ENCODE data around the gene CEP152. TPM values are rescaled to one million over a fixed set of nuclear protein-coding genes. Genes with fewer than 3 reads are reported as not detected.

Gene CEP152
- total and polyA plus RNA-seq, 4 donors = 0.30 to 9.7 (median 3.5) TPM

DNA sequence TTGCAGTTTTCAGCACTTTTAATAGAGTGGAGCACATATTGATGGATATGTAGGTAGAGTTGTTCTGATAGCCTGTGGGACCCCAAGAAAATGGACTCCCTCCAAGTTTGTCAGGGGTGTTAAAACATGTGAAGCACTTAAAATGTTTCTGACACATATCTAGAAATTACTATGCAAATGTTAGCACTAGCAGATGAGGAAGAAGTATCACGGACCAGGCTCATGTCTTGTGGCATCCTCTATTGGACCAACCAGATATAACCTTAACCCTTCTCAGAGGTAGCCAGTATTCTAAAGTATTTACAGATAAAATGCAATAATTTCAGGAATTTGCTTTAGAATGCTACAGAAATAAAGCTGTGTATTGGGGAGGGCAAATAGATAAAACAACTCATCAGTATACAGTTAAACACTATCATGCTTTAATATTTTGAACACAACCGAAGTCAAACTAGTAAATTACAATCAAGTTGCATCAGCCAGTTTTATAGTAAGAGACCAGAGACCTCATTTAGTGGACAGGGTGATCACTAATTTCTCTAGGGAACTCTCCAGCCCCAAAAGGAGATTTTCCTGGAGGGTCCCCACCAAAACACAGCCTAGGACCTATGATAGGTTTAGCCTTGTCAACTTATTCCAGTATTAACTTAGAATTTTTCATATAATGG is 108.2 kb downstream of the CEP152 start:
- Histone ChIP-seq H3K9ac (ENCODE audit: low read depth in 1 of 2, low read length in 2 of 2) (no peak overlapping the region), H3K27ac (ENCODE audit: low read depth in 1 of 2, low read length in 2 of 2) (no peak overlapping the region), H3K4me1 (ENCODE audit: control insufficient read depth in 4 of 4, insufficient read depth in 4 of 4, low read length in 3 of 4) (no peaks in the 10 kb centered on the region), H3K36me3 (ENCODE audit: control insufficient read depth in 4 of 4, insufficient read depth in 3 of 4, low read depth in 1 of 4, low read length in 3 of 4) (no peaks in the 10 kb centered on the region), H3K27me3 (ENCODE audit: control insufficient read depth in 4 of 4, insufficient read depth in 4 of 4, low read length in 3 of 4) (no peaks in the 10 kb centered on the region), H3K9me3 (ENCODE audit: control insufficient read depth in 4 of 4, low read length in 3 of 4) (no peaks in the 10 kb centered on the region), H3K4me3 (ENCODE audit: low read depth in 1 of 3, low read length in 3 of 3) (no peak overlapping the region)
- no peak for DNase-seq (ENCODE audit: low spot score)
- 95% methylated on average over 2 of the region's 2 CpGs for WGBS
- TF ChIP-seq, protein P1, sequence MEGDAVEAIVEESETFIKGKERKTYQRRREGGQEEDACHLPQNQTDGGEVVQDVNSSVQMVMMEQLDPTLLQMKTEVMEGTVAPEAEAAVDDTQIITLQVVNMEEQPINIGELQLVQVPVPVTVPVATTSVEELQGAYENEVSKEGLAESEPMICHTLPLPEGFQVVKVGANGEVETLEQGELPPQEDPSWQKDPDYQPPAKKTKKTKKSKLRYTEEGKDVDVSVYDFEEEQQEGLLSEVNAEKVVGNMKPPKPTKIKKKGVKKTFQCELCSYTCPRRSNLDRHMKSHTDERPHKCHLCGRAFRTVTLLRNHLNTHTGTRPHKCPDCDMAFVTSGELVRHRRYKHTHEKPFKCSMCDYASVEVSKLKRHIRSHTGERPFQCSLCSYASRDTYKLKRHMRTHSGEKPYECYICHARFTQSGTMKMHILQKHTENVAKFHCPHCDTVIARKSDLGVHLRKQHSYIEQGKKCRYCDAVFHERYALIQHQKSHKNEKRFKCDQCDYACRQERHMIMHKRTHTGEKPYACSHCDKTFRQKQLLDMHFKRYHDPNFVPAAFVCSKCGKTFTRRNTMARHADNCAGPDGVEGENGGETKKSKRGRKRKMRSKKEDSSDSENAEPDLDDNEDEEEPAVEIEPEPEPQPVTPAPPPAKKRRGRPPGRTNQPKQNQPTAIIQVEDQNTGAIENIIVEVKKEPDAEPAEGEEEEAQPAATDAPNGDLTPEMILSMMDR (IDR thresholded peaks at IDR 0.05; ENCODE audit: low read depth, low read length, missing input control) = no peak
- TF ChIP-seq RXRA (IDR thresholded peaks at IDR 0.05) (no peak), HNF4G (IDR thresholded peaks at IDR 0.05) (no peak), NR2F2 (IDR thresholded peaks at IDR 0.05) (no peak), RAD21 (IDR thresholded peaks at IDR 0.05) (no peak), FOXA2 (IDR thresholded peaks at IDR 0.05) (no peak), JUND (IDR thresholded peaks at IDR 0.05) (no peak), EGR1 (IDR thresholded peaks at IDR 0.05; ENCODE audit: low read depth in 2 of 2) (no peak), HNF4A (conservative IDR thresholded peaks at IDR 0.05) (no peak), TAF1 (conservative IDR thresholded peaks at IDR 0.05) (no peak), GABPA (IDR thresholded peaks at IDR 0.05 in 1 of 2, conservative IDR thresholded peaks at IDR 0.05 in 1 of 2) (no peak), YY1 (IDR thresholded peaks at IDR 0.05) (no peak), SP1 (IDR thresholded peaks at IDR 0.05) (no peak), FOXA1 (IDR thresholded peaks at IDR 0.05) (no peak)
- TF ChIP-seq, protein P2, sequence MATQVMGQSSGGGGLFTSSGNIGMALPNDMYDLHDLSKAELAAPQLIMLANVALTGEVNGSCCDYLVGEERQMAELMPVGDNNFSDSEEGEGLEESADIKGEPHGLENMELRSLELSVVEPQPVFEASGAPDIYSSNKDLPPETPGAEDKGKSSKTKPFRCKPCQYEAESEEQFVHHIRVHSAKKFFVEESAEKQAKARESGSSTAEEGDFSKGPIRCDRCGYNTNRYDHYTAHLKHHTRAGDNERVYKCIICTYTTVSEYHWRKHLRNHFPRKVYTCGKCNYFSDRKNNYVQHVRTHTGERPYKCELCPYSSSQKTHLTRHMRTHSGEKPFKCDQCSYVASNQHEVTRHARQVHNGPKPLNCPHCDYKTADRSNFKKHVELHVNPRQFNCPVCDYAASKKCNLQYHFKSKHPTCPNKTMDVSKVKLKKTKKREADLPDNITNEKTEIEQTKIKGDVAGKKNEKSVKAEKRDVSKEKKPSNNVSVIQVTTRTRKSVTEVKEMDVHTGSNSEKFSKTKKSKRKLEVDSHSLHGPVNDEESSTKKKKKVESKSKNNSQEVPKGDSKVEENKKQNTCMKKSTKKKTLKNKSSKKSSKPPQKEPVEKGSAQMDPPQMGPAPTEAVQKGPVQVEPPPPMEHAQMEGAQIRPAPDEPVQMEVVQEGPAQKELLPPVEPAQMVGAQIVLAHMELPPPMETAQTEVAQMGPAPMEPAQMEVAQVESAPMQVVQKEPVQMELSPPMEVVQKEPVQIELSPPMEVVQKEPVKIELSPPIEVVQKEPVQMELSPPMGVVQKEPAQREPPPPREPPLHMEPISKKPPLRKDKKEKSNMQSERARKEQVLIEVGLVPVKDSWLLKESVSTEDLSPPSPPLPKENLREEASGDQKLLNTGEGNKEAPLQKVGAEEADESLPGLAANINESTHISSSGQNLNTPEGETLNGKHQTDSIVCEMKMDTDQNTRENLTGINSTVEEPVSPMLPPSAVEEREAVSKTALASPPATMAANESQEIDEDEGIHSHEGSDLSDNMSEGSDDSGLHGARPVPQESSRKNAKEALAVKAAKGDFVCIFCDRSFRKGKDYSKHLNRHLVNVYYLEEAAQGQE (IDR thresholded peaks at IDR 0.05) = no peak
- TF ChIP-seq, protein P3, sequence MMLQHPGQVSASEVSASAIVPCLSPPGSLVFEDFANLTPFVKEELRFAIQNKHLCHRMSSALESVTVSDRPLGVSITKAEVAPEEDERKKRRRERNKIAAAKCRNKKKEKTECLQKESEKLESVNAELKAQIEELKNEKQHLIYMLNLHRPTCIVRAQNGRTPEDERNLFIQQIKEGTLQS (IDR thresholded peaks at IDR 0.05) = no peak
- TF ChIP-seq, protein P4, sequence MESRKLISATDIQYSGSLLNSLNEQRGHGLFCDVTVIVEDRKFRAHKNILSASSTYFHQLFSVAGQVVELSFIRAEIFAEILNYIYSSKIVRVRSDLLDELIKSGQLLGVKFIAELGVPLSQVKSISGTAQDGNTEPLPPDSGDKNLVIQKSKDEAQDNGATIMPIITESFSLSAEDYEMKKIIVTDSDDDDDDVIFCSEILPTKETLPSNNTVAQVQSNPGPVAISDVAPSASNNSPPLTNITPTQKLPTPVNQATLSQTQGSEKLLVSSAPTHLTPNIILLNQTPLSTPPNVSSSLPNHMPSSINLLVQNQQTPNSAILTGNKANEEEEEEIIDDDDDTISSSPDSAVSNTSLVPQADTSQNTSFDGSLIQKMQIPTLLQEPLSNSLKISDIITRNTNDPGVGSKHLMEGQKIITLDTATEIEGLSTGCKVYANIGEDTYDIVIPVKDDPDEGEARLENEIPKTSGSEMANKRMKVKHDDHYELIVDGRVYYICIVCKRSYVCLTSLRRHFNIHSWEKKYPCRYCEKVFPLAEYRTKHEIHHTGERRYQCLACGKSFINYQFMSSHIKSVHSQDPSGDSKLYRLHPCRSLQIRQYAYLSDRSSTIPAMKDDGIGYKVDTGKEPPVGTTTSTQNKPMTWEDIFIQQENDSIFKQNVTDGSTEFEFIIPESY (IDR thresholded peaks at IDR 0.05) = no peak
- TF ChIP-seq, protein P5, sequence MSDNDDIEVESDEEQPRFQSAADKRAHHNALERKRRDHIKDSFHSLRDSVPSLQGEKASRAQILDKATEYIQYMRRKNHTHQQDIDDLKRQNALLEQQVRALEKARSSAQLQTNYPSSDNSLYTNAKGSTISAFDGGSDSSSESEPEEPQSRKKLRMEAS (IDR thresholded peaks at IDR 0.05) = no peak
